Liver (tissue), 2 donors: ENCODE results near the gene ARHGAP28.

Experiments
- ATF3 ChIP-seq: IDR thresholded peaks from 2 replicates; pipeline ENCODE4 v1.6.1; 2016; ENCODE audit warnings: antibody characterized with exemption
- TAF1 ChIP-seq: conservative IDR thresholded peaks from 2 replicates; pipeline ENCODE4 v1.6.1; 2016; ENCODE audit warnings: antibody characterized with exemption, mild to moderate bottlenecking
- YY1 ChIP-seq: IDR thresholded peaks from 2 replicates; pipeline ENCODE4 v1.6.1; 2016; ENCODE audit warnings: antibody characterized with exemption, mild to moderate bottlenecking
- donor health status: healthy.

DNA sequence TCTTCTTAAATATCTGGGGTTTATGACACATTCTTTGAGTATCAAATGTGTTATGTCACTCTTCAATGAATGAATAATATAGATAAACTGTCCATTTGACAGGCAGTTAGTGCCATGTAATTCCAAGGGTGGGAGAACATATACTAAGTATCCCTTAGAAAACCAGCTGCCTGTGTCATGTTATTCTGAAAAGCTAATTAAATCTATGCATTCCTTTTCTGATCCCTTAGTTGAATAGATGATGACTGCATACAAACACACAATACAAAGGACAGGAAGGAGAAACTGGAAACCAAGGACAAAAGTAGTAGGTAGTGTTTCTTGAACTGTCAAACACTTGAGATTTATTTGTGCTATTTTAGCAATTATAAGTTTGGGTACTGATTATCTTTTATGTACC lies 8.3 kb downstream of the ARHGAP28 start:
- TF ChIP-seq YY1, result no peak
- no peak for TF ChIP-seq ATF3
- TF ChIP-seq TAF1, result no peak
